Muscle layer of duodenum (tissue), 2 donors: ENCODE data around the gene NKIRAS1.
"Not testable (repeated sequence)": the region's sequence is repeated elsewhere in the genome, so short reads cannot be mapped to it uniquely, and the experiment has no call there.

Source experiments
- H3K27ac ChIP-seq: one replicate; pipeline ENCODE4 v1.7.0; 2013; ENCODE audit warnings: mild to moderate bottlenecking, low read length
- H3K27me3 ChIP-seq: one replicate; pipeline ENCODE4 v1.7.0; 2013; ENCODE audit warnings: low read depth, mild to moderate bottlenecking, control low read depth, low read length
- H3K36me3 ChIP-seq, 2 donors: one replicate each; pipeline ENCODE4 v1.7.0; 2013; ENCODE audit warnings: low read length in 2 of 2, control low read depth in 1 of 2, mild to moderate bottlenecking in 1 of 2; ENCODE audit not compliant: insufficient read depth in 2 of 2, control insufficient read depth in 1 of 2
- H3K4me1 ChIP-seq, 2 donors: one replicate each; pipeline ENCODE4 v1.7.0; 2013; ENCODE audit warnings: low read length in 2 of 2, mild to moderate bottlenecking in 2 of 2, control low read depth in 1 of 2, moderate library complexity in 1 of 2; ENCODE audit not compliant: insufficient read depth in 2 of 2, control insufficient read depth in 1 of 2
- H3K4me3 ChIP-seq, 2 donors: one replicate each; pipeline ENCODE4 v1.7.0; 2013; ENCODE audit warnings: low read length in 2 of 2, low read depth in 1 of 2, mild to moderate bottlenecking in 1 of 2
- H3K9me3 ChIP-seq, 2 donors: one replicate each; pipeline ENCODE4 v1.7.0; 2013; ENCODE audit warnings: low read length in 2 of 2, control low read depth in 1 of 2, mild to moderate bottlenecking in 1 of 2; ENCODE audit not compliant: control insufficient read depth in 1 of 2
- donor health status: healthy.

NKIRAS1 gene

DNA sequence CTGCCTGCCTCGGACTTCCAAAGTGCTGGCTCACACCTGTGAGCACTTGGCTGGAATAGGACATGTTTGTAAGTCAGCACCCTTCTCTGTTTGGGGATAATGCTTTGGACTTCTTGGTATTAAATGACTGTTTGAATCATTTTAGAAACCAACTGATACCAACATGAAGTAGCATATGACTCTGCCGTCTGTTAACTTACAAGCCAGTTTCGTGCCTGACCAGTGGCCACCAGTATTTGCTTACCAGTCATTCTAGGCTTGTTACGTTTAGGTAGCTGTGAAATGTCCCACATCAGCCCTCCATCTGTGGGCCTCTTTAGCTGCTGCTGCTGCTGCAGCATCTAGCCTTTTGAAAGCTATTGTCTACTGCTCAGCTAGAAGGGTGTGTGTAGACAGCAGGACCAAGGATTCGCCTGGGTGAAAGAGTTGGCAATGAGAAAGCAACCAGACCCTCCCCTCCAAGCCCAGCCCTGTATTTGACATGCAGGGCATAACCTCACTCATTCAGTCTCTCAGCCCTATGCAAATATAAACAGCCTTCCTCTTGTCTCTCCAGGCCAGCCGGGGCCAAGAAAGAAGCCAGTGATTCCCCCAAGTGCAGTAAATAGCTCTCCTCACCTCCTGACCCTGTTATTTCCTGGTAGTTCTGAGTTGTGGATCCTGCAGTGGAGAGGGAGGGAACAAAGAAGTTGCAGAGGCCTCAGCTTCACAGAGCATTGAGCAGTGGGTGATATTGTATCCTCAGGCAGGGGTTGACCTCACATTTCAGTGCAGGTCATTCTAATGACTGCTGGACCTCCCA, 51.0 kb downstream of the NKIRAS1 start:
- Histone ChIP-seq H3K4me3 (no peak overlapping the region), H3K27me3 (no peaks in the 10 kb centered on the region), H3K36me3 (no peaks in the 10 kb centered on the region), H3K9me3 (no peaks in the 10 kb centered on the region), H3K27ac (no peak overlapping the region), H3K4me1 (peaks cover 7 to 27% of the 10 kb centered on the region in 2 donors)

DNA sequence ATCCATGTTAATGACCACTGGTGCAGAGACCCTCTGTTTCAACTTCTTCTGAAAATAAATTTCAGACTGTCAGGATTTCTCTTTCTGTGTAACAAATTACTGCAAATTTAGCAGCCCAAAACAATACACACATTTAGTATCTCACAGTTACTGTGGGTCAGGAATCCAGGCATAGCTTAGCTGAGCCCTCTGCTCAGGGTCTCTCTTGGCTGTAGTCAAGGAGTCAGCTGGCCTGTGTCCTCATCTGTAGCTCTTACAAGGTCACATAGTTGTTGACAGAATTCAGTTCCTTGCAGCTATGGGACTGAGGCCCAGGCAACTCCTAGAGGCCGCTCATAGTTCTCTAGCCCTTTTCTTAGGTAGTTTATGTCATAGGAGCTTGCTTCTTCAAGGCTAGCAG, 51.9 kb downstream of the NKIRAS1 start:
- no peak overlapping the region for H3K27ac ChIP-seq
- H3K27me3 ChIP-seq = no peaks in the 10 kb centered on the region
- peaks cover 7 to 27% of the 10 kb centered on the region in 2 donors for H3K4me1 ChIP-seq
- H3K4me3 ChIP-seq = no peak overlapping the region
- H3K36me3 ChIP-seq = no peaks in the 10 kb centered on the region
- H3K9me3 ChIP-seq = no peaks in the 10 kb centered on the region

DNA sequence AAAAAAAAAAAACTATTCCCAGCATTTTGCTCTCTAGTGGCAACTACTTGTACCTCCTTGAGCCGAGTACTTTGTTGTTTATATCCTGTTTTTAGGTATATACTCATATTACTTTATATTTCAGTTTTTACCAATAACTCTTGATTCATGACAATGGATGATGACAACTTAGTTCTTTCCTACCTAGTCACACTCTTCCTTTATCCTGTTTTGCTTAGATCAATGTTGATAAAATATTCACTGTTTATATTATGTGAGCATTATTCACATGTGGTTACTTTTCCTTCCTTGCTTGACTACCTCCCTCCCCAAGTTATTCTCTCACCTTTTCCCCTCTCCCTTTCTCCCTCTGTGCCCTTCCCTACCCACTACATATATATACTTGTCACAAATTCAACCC, 53.7 kb downstream of the NKIRAS1 start:
- no peaks in the 10 kb centered on the region for H3K9me3 ChIP-seq
- H3K36me3 ChIP-seq = no peaks in the 10 kb centered on the region
- H3K27me3 ChIP-seq = no peaks in the 10 kb centered on the region
- H3K4me3 ChIP-seq = no peak overlapping the region
- H3K27ac ChIP-seq = no peak overlapping the region
- peaks cover 15 to 38% of the 10 kb centered on the region in 2 donors for H3K4me1 ChIP-seq

DNA sequence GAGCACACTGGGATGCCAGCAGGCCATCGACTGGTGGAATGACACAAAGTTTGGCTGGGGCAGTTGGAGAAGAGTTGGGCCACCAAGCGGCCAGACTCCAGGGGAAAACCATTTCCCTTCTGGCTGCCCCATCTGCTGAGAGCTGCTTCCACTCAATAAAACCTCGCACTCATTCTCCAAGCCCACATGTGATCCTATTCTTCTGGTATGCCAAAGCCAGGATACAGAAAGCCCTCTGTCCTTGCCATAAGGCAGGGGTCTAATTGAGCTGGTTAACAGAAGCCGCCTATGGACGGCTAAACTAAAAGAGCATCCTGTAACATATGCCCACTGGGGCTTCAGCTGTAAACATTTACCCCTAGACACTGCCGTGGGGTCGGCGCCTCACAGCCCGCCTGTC, 55.1 kb downstream of the NKIRAS1 start:
- Histone ChIP-seq H3K36me3 (no peaks in the 10 kb centered on the region), H3K4me3 (no peak overlapping the region), H3K4me1 (peaks cover 15 to 42% of the 10 kb centered on the region in 2 donors)

DNA sequence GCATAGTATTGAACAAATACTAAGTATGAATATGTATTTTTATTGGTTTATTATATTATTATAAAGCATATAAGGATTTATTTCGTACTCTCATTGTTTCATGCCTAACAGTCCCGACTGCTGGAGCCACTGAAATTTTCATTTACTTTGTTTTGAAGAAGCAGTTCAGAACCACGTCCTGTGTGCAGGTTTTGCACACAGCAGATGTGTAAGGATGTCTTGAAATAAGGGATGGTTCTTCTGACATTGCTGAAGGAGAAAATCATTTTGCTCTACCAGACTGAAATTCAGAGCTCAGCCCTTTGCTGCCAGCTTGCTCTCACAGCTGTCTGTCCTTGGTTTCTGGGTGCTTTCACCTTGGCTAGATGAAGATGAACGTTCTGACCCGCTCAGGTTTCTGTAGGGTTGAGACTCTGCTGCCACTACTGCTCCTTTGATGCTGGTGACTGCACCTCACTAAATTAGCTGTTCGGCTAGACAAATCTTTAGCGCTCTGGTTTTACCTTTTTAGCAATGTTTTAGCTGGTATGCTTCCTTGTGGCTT, 56.9 kb downstream of the NKIRAS1 start:
- Histone ChIP-seq H3K27me3 (no peaks in the 10 kb centered on the region), H3K9me3 (no peaks in the 10 kb centered on the region), H3K36me3 (no peaks in the 10 kb centered on the region), H3K4me3 (no peak overlapping the region), H3K27ac (no peak overlapping the region), H3K4me1 (peaks cover 8 to 27% of the 10 kb centered on the region in 2 donors)

More for the DNA sequence above, 55.1 kb downstream of the NKIRAS1 start:
- Histone ChIP-seq H3K27me3 (no peaks in the 10 kb centered on the region), H3K27ac (no peak overlapping the region), H3K9me3 (no peaks in the 10 kb centered on the region)

DNA sequence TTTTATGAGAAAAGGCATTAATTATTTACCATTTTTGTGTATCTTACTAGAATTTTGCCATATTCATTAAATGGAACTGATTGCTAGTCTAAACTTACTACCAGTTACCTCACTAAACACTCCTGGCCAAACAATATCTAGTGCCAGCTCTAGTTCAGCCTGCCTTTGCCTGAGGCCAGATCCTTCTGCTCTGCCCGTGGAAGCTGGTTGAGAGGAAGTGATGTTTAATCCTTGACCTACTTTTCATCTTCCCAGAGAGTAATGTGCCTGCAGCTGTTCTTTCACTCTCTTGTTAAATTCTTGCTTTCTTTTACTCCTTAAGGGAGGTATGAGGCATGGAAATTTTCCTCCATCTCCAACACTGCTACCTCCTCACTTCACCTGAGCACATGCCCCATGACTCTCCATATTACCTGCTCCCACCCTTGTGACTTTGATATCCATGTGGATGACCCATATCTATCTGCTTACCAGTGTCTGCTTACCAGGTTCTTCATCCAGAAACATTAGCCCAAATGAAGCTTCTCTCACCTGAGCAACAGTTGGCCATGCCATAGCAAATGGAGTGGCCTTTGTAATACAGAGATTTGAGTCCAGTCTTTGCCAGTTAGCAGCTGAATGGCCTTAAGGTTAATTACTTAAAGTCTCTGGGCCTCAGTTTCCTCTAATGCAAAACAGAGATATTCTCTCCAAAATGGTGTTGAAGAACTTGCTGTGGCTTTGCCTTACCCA, 57.6 kb downstream of the NKIRAS1 start:
- Histone ChIP-seq H3K4me3 (no peak overlapping the region), H3K9me3 (no peaks in the 10 kb centered on the region), H3K36me3 (no peaks in the 10 kb centered on the region), H3K27ac (no peak overlapping the region), H3K4me1 (peaks cover 8 to 23% of the 10 kb centered on the region in 2 donors), H3K27me3 (no peaks in the 10 kb centered on the region)

- H3K27ac ChIP-seq = no peak overlapping the region
- H3K27me3 ChIP-seq = no peaks in the 10 kb centered on the region
- H3K4me3 ChIP-seq = no peak overlapping the region
- no peaks in the 10 kb centered on the region for H3K36me3 ChIP-seq
- H3K4me1 ChIP-seq = peaks cover 8 to 20% of the 10 kb centered on the region in 2 donors
- no peaks in the 10 kb centered on the region for H3K9me3 ChIP-seq
Measured at GRCh38 chr3:23856286-23856685, 60.5 kb downstream of the NKIRAS1 start.

DNA sequence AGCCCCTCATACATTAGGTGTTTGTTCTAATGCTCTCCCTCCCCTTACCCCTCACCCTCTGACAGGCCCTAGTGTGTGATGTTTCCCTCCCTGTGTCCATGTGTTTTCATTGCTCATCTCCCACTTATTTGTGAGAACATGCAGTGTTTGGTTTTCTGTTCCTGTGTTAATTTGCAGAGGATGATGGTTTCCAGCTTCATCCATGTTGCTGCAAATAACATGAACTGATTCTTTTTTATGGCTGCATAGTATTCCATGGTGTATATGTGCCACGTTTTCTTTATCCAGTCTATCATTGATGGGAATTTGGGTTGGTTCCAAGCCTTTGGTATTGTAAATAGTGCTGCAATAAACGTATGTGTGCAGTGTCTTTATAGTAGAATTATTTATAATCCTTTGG, 67.3 kb downstream of the NKIRAS1 start:
- not testable (repeated sequence) for H3K4me1 ChIP-seq, H3K4me3 ChIP-seq, H3K36me3 ChIP-seq, H3K27me3 ChIP-seq, H3K9me3 ChIP-seq, H3K27ac ChIP-seq

- H3K27me3 ChIP-seq = no peaks in the 10 kb centered on the region
- H3K9me3 ChIP-seq = no peaks in the 10 kb centered on the region
- no peak overlapping the region for H3K4me3 ChIP-seq
- H3K36me3 ChIP-seq = no peaks in the 10 kb centered on the region
- H3K27ac ChIP-seq = no peak overlapping the region
- H3K4me1 ChIP-seq = no peaks in the 10 kb centered on the region
Measured at GRCh38 chr3:23845326-23846216, 71.2 kb downstream of the NKIRAS1 start.

DNA sequence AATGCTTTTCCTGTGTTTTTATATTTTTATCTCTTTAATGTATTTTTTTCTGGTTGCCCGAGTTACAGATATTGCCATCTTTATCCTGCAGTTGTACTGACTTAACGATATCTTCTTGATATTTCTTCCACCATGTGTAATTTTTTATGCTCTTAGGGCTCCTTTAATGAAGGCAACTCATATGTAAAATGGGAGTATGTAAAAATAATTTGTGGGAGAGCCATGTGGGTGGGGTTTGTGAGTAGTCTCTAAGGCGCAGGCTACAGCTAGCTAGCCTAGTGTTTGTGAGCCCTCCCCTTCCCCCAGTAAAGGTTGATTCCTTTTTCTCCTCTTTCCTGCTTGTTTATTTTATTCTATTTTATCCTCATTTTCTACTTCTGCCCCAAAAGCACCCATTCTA, 72.9 kb downstream of the NKIRAS1 start:
- H3K4me3 ChIP-seq = no peak overlapping the region
- H3K36me3 ChIP-seq = no peaks in the 10 kb centered on the region
- H3K9me3 ChIP-seq = no peaks in the 10 kb centered on the region
- no peak overlapping the region for H3K27ac ChIP-seq
- no peaks in the 10 kb centered on the region for H3K27me3 ChIP-seq
- H3K4me1 ChIP-seq = no peaks in the 10 kb centered on the region
